Aorta (tissue), 5 donors: ENCODE results near the gene MOV10L1. TPM values are rescaled to one million over a fixed set of nuclear protein-coding genes. Genes with fewer than 3 reads are reported as not detected.

ENCODE experiments used
- ATAC-seq: fragments of 200-7000 bp; cut with Tn5 transposase; one replicate; pipeline ENCODE4 v1.9.1; 2022; ENCODE audit warnings: moderate library complexity; ENCODE audit not compliant: low FRiP score
- DNase-seq, 2 donors: peaks; one replicate each; pipeline ENCODE4 v3.0.0-alpha.2; 2020
- H3K27ac ChIP-seq, 2 donors: one replicate each; pipeline ENCODE4 v1.5.1; 2013; ENCODE audit warnings: low read length in 2 of 2, mild to moderate bottlenecking in 2 of 2, moderate library complexity in 2 of 2, control low read depth in 1 of 2, inconsistent platforms in 1 of 2, low read depth in 1 of 2
- H3K27me3 ChIP-seq, 2 donors: one replicate each; pipeline ENCODE4 v1.6.1; 2013; ENCODE audit warnings: control low read depth in 1 of 2, low read length in 1 of 2, mild to moderate bottlenecking in 1 of 2, moderate library complexity in 1 of 2; ENCODE audit not compliant: insufficient read depth in 2 of 2, control insufficient read depth in 1 of 2
- H3K36me3 ChIP-seq, 2 donors: one replicate each; pipeline ENCODE4 v1.6.1; 2013; ENCODE audit warnings: control low read depth in 1 of 2, low read length in 1 of 2, mild to moderate bottlenecking in 1 of 2; ENCODE audit not compliant: insufficient read depth in 2 of 2, control insufficient read depth in 1 of 2
- H3K4me1 ChIP-seq, 2 donors: one replicate each; pipeline ENCODE4 v1.6.1; 2013; ENCODE audit warnings: low read length in 2 of 2, control low read depth in 1 of 2, mild to moderate bottlenecking in 1 of 2, moderate library complexity in 1 of 2; ENCODE audit not compliant: insufficient read depth in 2 of 2, control insufficient read depth in 1 of 2
- H3K4me3 ChIP-seq, 2 donors: one replicate each; pipeline ENCODE4 v1.5.1; 2013; ENCODE audit warnings: low read length in 2 of 2, control low read depth in 1 of 2, mild to moderate bottlenecking in 1 of 2
- H3K9me3 ChIP-seq: one replicate; pipeline ENCODE4 v1.6.1; 2013; ENCODE audit warnings: mild to moderate bottlenecking, low read length; ENCODE audit not compliant: control insufficient read depth
- WGBS, 2 donors: extraction: QIAGEN DNeasy Blood & Tissue Kit; methylation state at CpG; one replicate each; pipeline ENCODE4 v1.1.7; 2013; 5-methylcytosine and 5-hydroxymethylcytosine counted together
- intact Hi-C, 2 donors: fragments of 100-400 bp; cut with DNase I; formaldehyde crosslinking; loops; one replicate each; pipeline versions ENCODE4 v1.14.2 to v1.15.0; 2022
- polyA plus RNA-seq, 2 donors: library from polyadenylated mRNA; stranded (reverse); fragments of 200-250 nt; gene quantifications; one replicate each; pipeline ENCODE4 v1.2.3, GENCODE V29; 2013
- total RNA-seq, 2 donors: library from RNA; stranded (reverse); fragmentation: NEBNext Ultra II Directional; extraction: Animal tissue kit (Norgen Biotek cat#: 25700); gene quantifications; one replicate each; pipeline ENCODE4 v1.2.1, GENCODE V29; 2021
- donor health status: healthy with polysubstance abuse.
- donor health status: Bipolar disorder and iron deficiency.
- donor health status: DM: no; HTN: no; CAD: no.
- donor health status: DM: no; HTN: no; CAD: no.
- donor health status: DM: yes; HTN: yes; CAD: no.

Gene MOV10L1
- total and polyA plus RNA-seq, 4 donors, result 0.10 to 4.2 (median 2.4) TPM

GRCh38 chr22:50177537-50178470 is 88.0 kb downstream of the MOV10L1 start:
- no peak for ATAC-seq

GRCh38 chr22:50178471-50178864 is 88.7 kb downstream of the MOV10L1 start:
- no peaks in the 10 kb centered on the region for H3K27me3 ChIP-seq

More at GRCh38 chr22:50177537-50178470, 88.0 kb downstream of the MOV10L1 start:
- Histone ChIP-seq H3K4me3 (no peak overlapping the region), H3K27me3 (no peaks in the 10 kb centered on the region), H3K36me3 (no peaks in the 10 kb centered on the region), H3K27ac (no peak overlapping the region), H3K4me1 (no peaks in the 10 kb centered on the region), H3K9me3 (no peaks in the 10 kb centered on the region)
- intact Hi-C loops, result no loop called here
- DNase-seq, result peak in 1 of 2 donors; percentile 45
- 59 to 74% methylated on average over 89 to 98 of the region's 98 CpGs for WGBS, 2 donors

GRCh38 chr22:50178871-50179869 is 89.4 kb downstream of the MOV10L1 start:
- H3K27me3 ChIP-seq, result no peaks in the 10 kb centered on the region
- intact Hi-C loops, result no loop called here
- 88 to 90% methylated on average over 64 of the region's 64 CpGs for WGBS, 2 donors
- H3K4me3 ChIP-seq, result no peak overlapping the region
- no peaks in the 10 kb centered on the region for H3K4me1 ChIP-seq
- ATAC-seq (no peak), DNase-seq (peak; percentile 44 to 67)
- no peaks in the 10 kb centered on the region for H3K9me3 ChIP-seq
- H3K36me3 ChIP-seq, result no peaks in the 10 kb centered on the region
- no peak overlapping the region for H3K27ac ChIP-seq

More at GRCh38 chr22:50178471-50178864, 88.7 kb downstream of the MOV10L1 start:
- DNase-seq (peak in 1 of 2 donors; percentile 75), ATAC-seq (no peak)
- 60 to 61% methylated on average over 22 of the region's 22 CpGs for WGBS, 2 donors
- Histone ChIP-seq H3K4me1 (no peaks in the 10 kb centered on the region), H3K27ac (no peak overlapping the region), H3K4me3 (no peak overlapping the region), H3K9me3 (no peaks in the 10 kb centered on the region), H3K36me3 (no peaks in the 10 kb centered on the region)
- intact Hi-C loops, result no loop called here

- no peaks in the 10 kb centered on the region for H3K4me1 ChIP-seq
- ATAC-seq, result no peak
- H3K4me3 ChIP-seq, result no peak overlapping the region
- 86 to 88% methylated on average over 39 of the region's 39 CpGs for WGBS, 2 donors
- no peaks in the 10 kb centered on the region for H3K36me3 ChIP-seq
- intact Hi-C loops, result no loop called here
- no peaks in the 10 kb centered on the region for H3K27me3 ChIP-seq
- no peak for DNase-seq
- H3K27ac ChIP-seq, result no peak overlapping the region
- H3K9me3 ChIP-seq, result no peaks in the 10 kb centered on the region
Measured at GRCh38 chr22:50179937-50180726, 90.3 kb downstream of the MOV10L1 start.

- Histone ChIP-seq H3K4me3 (no peak overlapping the region), H3K9me3 (no peaks in the 10 kb centered on the region), H3K36me3 (no peaks in the 10 kb centered on the region), H3K27me3 (no peaks in the 10 kb centered on the region), H3K27ac (no peak overlapping the region), H3K4me1 (no peaks in the 10 kb centered on the region)
- DNase-seq (peak in 1 of 2 donors; percentile 68), ATAC-seq (no peak)
- WGBS, 2 donors, result 94% methylated on average over 27 of the region's 27 CpGs
- intact Hi-C loops, result no loop called here
Measured at GRCh38 chr22:50180727-50181521, 91.1 kb downstream of the MOV10L1 start.

- Histone ChIP-seq H3K27ac (no peak overlapping the region), H3K9me3 (no peaks in the 10 kb centered on the region), H3K4me1 (no peaks in the 10 kb centered on the region), H3K4me3 (no peak overlapping the region), H3K27me3 (no peaks in the 10 kb centered on the region), H3K36me3 (no peaks in the 10 kb centered on the region)
- 68 to 70% methylated on average over 31 of the region's 31 CpGs for WGBS, 2 donors
- intact Hi-C loops, result no loop called here
- DNase-seq (peak in 1 of 2 donors; percentile 53), ATAC-seq (no peak)
Measured at GRCh38 chr22:50182176-50183081, 92.6 kb downstream of the MOV10L1 start.
